Suppressor macrophage (primary cell): Measurements from ENCODE around the gene RNF150.
A peak's percentile ranks its signal among the peaks of the same experiment; 100 is the strongest.

Experiments used
- DNase-seq, 4 experiments: peaks; one replicate each; pipeline ENCODE4 v3.0.0-alpha.2; 2020 to 2022

Gene RNF150

GRCh38 chr4:141021397-141022110 lies 111.7 kb downstream of the RNF150 start:
- no peak for DNase-seq

- DNase-seq: no peak
Measured at GRCh38 chr4:141020801-141021261, 112.4 kb downstream of the RNF150 start.

GRCh38 chr4:141019768-141020167 lies 113.5 kb downstream of the RNF150 start:
- DNase-seq: no peak

- no peak for DNase-seq
Measured at GRCh38 chr4:141016117-141016798, 117.0 kb downstream of the RNF150 start.

GRCh38 chr4:141013899-141014298 lies 119.4 kb downstream of the RNF150 start:
- no peak for DNase-seq

- no peak for DNase-seq
Measured at GRCh38 chr4:141011901-141012315, 121.4 kb downstream of the RNF150 start.

- DNase-seq: no peak
Measured at GRCh38 chr4:141009931-141010330, 123.3 kb downstream of the RNF150 start.

GRCh38 chr4:141009129-141009528 lies 124.1 kb downstream of the RNF150 start:
- DNase-seq: no peak

- no peak for DNase-seq
Measured at GRCh38 chr4:141006242-141006802, 126.9 kb downstream of the RNF150 start.

GRCh38 chr4:141004823-141005222 lies 128.4 kb downstream of the RNF150 start:
- peak; percentile 40 to 62 (median 58) for DNase-seq

GRCh38 chr4:141003193-141003592 lies 130.1 kb downstream of the RNF150 start:
- no peak for DNase-seq

GRCh38 chr4:141002323-141002805 lies 130.9 kb downstream of the RNF150 start:
- DNase-seq: peak; percentile 33 to 62 (median 62)

GRCh38 chr4:140996766-140997165 lies 136.5 kb downstream of the RNF150 start:
- peak in 2 of 4 experiments; percentile 28 to 52 for DNase-seq

GRCh38 chr4:140995058-140995457 lies 138.2 kb downstream of the RNF150 start:
- DNase-seq: no peak

- DNase-seq: no peak
Measured at GRCh38 chr4:140994015-140994414, 139.3 kb downstream of the RNF150 start.

GRCh38 chr4:140993370-140993769 lies 139.9 kb downstream of the RNF150 start:
- no peak for DNase-seq

GRCh38 chr4:140989944-140990343 lies 143.3 kb downstream of the RNF150 start:
- no peak for DNase-seq

- DNase-seq: no peak
Measured at GRCh38 chr4:140986045-140986444, 147.2 kb downstream of the RNF150 start.

- DNase-seq: no peak
Measured at GRCh38 chr4:140982613-140983340, 150.5 kb downstream of the RNF150 start.

- no peak for DNase-seq
Measured at GRCh38 chr4:140980426-140981200, 152.7 kb downstream of the RNF150 start.

- DNase-seq: no peak
Measured at GRCh38 chr4:140976768-140977167, 156.5 kb downstream of the RNF150 start.
